Testis (tissue), 3 donors: ENCODE measurements around the gene KCTD15. TPM values are rescaled to one million over a fixed set of nuclear protein-coding genes. Genes with fewer than 3 reads are reported as not detected.
"Not testable (repeated sequence)": the region's sequence is repeated elsewhere in the genome, so short reads cannot be mapped to it uniquely, and the experiment has no call there.

Experiments
- DNase-seq: peaks from one replicate; pipeline ENCODE4 v3.0.0-alpha.2; 2019
- H3K27ac ChIP-seq, 2 donors: fragments of 200-600 bp; sonication (generic); one replicate each; pipeline ENCODE4 v1.5.1; 2019
- H3K27me3 ChIP-seq: fragments of 200-600 bp; sonication (generic); one replicate; pipeline ENCODE4 v1.5.1; 2019
- H3K36me3 ChIP-seq: fragments of 200-600 bp; sonication (generic); one replicate; pipeline ENCODE4 v1.5.1; 2017; ENCODE audit warnings: low read depth; ENCODE audit errors: missing control alignments
- H3K4me1 ChIP-seq: fragments of 200-600 bp; sonication (generic); one replicate; pipeline ENCODE4 v1.5.1; 2019
- H3K4me3 ChIP-seq, 2 donors: fragments of 200-600 bp; sonication (generic); one replicate each; pipeline ENCODE4 v1.5.1; 2017 to 2019
- H3K9me3 ChIP-seq: fragments of 200-600 bp; sonication (generic); one replicate; pipeline ENCODE4 v1.5.1; 2017
- POLR2A ChIP-seq: fragments of 450-650 bp; IDR thresholded peaks from one replicate; pipeline ENCODE4 v1.6.1; 2017; ENCODE audit warnings: antibody characterized with exemption, mild to moderate bottlenecking, moderate library complexity
- WGBS, 2 donors: methylation state at CpG; one replicate each; pipeline ENCODE4 v1.1.5; 2018; 5-methylcytosine and 5-hydroxymethylcytosine counted together
- intact Hi-C: fragments of 100-400 bp; cut with DNase I; formaldehyde crosslinking; loops from one replicate; pipeline ENCODE4 v1.15.1; 2023; ENCODE audit warnings: low total_unique reads
- polyA plus RNA-seq: library from polyadenylated mRNA; stranded (reverse); fragments of 350-450 nt; fragmentation: Illumina TruSeq; extraction: RNeasy Lipid Tissue Mini Kit (QIAGEN cat#74804); gene quantifications from one replicate; pipeline ENCODE4 v1.2.3, GENCODE V29; 2014; ENCODE audit warnings: low read depth, low replicate concordance; ENCODE audit not compliant: insufficient read depth
- total RNA-seq, 2 donors: library from RNA; depleted of rRNA; stranded (reverse); fragments of >200 nt; gene quantifications; one replicate each; pipeline ENCODE4 v1.2.3, GENCODE V29; 2016
- TF ChIP-seq, protein P1 (sequence below), 3 experiments: fragments of 450-650 bp in 2 of 3; fragments of 200-600 bp in 1 of 3; sonication (generic) in 1 of 3; IDR thresholded peaks; one replicate each; pipeline ENCODE4 v1.5.1; 2016 to 2019; ENCODE audit warnings: antibody characterized with exemption in 3 of 3, mild to moderate bottlenecking in 2 of 3, moderate library complexity in 1 of 3

KCTD15 gene
- total and polyA plus RNA-seq, 3 donors from 2014 or later, result 26.3 to 110 (median 61.9) TPM

- Histone ChIP-seq H3K36me3 (no peaks in the 10 kb centered on the region), H3K4me1 (no peaks in the 10 kb centered on the region), H3K27ac (no peak overlapping the region), H3K27me3 (no peaks in the 10 kb centered on the region), H3K4me3 (no peak overlapping the region), H3K9me3 (no peaks in the 10 kb centered on the region)
- TF ChIP-seq, protein P1, sequence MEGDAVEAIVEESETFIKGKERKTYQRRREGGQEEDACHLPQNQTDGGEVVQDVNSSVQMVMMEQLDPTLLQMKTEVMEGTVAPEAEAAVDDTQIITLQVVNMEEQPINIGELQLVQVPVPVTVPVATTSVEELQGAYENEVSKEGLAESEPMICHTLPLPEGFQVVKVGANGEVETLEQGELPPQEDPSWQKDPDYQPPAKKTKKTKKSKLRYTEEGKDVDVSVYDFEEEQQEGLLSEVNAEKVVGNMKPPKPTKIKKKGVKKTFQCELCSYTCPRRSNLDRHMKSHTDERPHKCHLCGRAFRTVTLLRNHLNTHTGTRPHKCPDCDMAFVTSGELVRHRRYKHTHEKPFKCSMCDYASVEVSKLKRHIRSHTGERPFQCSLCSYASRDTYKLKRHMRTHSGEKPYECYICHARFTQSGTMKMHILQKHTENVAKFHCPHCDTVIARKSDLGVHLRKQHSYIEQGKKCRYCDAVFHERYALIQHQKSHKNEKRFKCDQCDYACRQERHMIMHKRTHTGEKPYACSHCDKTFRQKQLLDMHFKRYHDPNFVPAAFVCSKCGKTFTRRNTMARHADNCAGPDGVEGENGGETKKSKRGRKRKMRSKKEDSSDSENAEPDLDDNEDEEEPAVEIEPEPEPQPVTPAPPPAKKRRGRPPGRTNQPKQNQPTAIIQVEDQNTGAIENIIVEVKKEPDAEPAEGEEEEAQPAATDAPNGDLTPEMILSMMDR (IDR thresholded peaks at IDR 0.05), result no peak
- TF ChIP-seq POLR2A, result no peak
- intact Hi-C loops, result no loop called here
- 76 to 80% methylated on average over 21 of the region's 21 CpGs for WGBS, 2 donors
- DNase-seq, result no peak
Observed at GRCh38 chr19:33814181-33815165, 17.8 kb downstream of the KCTD15 start.

DNA sequence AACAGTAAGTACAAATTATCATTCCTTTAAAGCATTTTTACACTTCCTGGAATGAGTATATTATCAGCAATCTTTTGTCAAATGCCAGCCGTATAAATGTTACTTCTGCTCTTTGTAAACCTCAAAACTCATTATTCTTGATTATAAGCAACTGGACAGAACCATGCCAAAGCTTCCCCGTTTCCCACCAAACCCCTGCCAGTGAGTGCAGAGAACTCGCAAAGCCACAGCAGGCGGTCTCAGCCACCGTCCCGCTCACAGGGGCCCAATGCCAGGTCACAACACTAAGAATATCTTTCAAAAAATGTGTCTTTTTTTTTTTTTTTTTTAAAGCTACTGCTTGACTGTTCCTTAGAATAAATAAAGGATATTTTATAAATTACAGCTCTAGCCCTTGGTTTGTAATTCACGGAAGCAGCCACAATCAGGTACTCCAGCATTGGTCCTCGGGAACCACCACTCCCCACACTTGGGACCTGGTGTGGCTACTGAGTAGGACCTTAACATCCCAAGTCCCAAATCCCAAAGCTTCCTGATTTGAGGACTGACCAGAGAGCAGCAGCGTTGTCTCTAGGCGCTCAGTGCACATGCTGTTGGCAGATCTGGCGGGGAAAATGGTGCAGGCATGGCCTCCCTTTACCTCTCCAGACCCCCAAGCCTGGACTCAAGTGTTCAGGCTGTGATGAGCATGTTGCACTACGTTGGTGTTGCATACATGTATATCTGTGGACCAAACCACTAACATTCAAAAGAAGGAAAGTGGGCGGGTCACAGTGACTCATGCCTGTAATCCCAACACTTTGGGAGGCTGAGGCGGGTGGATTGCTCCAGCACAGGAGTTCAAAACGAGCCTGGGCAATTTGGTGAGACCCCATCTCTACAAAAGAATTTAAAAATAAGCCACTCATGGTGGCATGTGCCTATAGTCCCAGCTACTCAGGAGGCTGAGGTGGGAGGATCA is 19.0 kb downstream of the KCTD15 start:
- Histone ChIP-seq H3K4me3 (no peak overlapping the region), H3K36me3 (no peaks in the 10 kb centered on the region), H3K9me3 (no peaks in the 10 kb centered on the region), H3K27me3 (no peaks in the 10 kb centered on the region), H3K27ac (no peak overlapping the region), H3K4me1 (peaks cover 5% of the 10 kb centered on the region)
- WGBS, 2 donors, result 75 to 81% methylated on average over 15 of the region's 15 CpGs
- intact Hi-C loops, result no loop called here
- TF ChIP-seq POLR2A, result no peak
- TF ChIP-seq, protein P1 (IDR thresholded peaks at IDR 0.05), result no peak
- DNase-seq, result no peak

DNA sequence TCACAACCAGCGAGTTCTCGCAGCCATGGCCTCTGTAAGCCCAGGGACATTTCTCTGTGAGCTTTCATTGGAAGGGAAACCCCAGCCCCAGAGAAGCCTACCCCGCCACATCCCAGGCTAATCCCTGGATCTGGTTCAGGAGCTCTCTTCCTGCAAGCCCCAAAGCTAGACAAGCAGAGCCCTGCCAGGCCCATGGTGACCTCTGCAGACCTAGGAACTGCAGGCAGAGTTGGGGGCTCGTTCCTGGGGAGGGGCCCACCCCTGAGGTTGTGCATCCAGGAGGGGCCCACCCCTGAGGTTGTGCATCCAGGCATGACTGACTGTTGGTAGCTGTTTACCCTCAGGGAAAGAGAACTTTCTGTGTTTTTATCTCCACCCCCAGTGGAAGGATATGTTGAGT is 21.7 kb downstream of the KCTD15 start:
- TF ChIP-seq POLR2A, result no peak
- TF ChIP-seq, protein P1 (IDR thresholded peaks at IDR 0.05), result no peak
- H3K27me3 ChIP-seq, result no peaks in the 10 kb centered on the region
- H3K27ac ChIP-seq, result no peak overlapping the region
- no peak for DNase-seq
- intact Hi-C loops, result no loop called here
- no peaks in the 10 kb centered on the region for H3K9me3 ChIP-seq
- H3K4me3 ChIP-seq, result no peak overlapping the region
- H3K36me3 ChIP-seq, result no peaks in the 10 kb centered on the region
- WGBS, 2 donors, result 82 to 94% methylated on average over 4 of the region's 4 CpGs
- peaks cover 8% of the 10 kb centered on the region for H3K4me1 ChIP-seq

GRCh38 chr19:33819078-33819477 is 22.4 kb downstream of the KCTD15 start:
- H3K27ac ChIP-seq, result peak overlapping the region in 1 of 2 donors; percentile 0
- 89% methylated on average over 7 of the region's 7 CpGs for WGBS, 2 donors
- H3K4me1 ChIP-seq, H3K9me3 ChIP-seq, intact Hi-C loops, DNase-seq, H3K36me3 ChIP-seq, H3K4me3 ChIP-seq, H3K27me3 ChIP-seq: not testable (repeated sequence)

GRCh38 chr19:33819506-33819879 is 22.8 kb downstream of the KCTD15 start:
- intact Hi-C loops, result no loop called here
- Histone ChIP-seq H3K27me3 (no peaks in the 10 kb centered on the region), H3K27ac (peak overlapping the region in 1 of 2 donors; percentile 0), H3K9me3 (no peaks in the 10 kb centered on the region), H3K36me3 (no peaks in the 10 kb centered on the region), H3K4me3 (peak overlapping the region; percentile 29 to 51), H3K4me1 (peaks cover 8% of the 10 kb centered on the region)
- TF ChIP-seq, protein P1 (IDR thresholded peaks at IDR 0.05), result no peak
- no peak for TF ChIP-seq POLR2A
- DNase-seq, result no peak
- WGBS, 2 donors, result 34 to 37% methylated on average over 8 to 10 of the region's 10 CpGs
